HG03378 (cell line): ENCODE results near the gene TUBB6.

ENCODE experiments used
- ATAC-seq: cut with Tn5 transposase; IDR thresholded peaks from one replicate; pipeline ENCODE4 v1.9.1; 2021; ENCODE audit warnings: mild to moderate bottlenecking, moderate library complexity; ENCODE audit not compliant: unreplicated experiment

Gene TUBB6

GRCh38 chr18:12290086-12290485 is 18.0 kb upstream of the TUBB6 start:
- ATAC-seq: no peak

- no peak for ATAC-seq
Observed at GRCh38 chr18:12291161-12291560, 16.9 kb upstream of the TUBB6 start.

GRCh38 chr18:12291690-12292089 is 16.4 kb upstream of the TUBB6 start:
- ATAC-seq: no peak

GRCh38 chr18:12293831-12294230 is 14.2 kb upstream of the TUBB6 start:
- no peak for ATAC-seq

- no peak for ATAC-seq
Observed at GRCh38 chr18:12295389-12296086, 12.5 kb upstream of the TUBB6 start.

- ATAC-seq: no peak
Observed at GRCh38 chr18:12296087-12296403, 12.0 kb upstream of the TUBB6 start.

GRCh38 chr18:12296457-12296856 is 11.6 kb upstream of the TUBB6 start:
- ATAC-seq: no peak

GRCh38 chr18:12299862-12300261 is 8.2 kb upstream of the TUBB6 start:
- ATAC-seq: no peak

DNA sequence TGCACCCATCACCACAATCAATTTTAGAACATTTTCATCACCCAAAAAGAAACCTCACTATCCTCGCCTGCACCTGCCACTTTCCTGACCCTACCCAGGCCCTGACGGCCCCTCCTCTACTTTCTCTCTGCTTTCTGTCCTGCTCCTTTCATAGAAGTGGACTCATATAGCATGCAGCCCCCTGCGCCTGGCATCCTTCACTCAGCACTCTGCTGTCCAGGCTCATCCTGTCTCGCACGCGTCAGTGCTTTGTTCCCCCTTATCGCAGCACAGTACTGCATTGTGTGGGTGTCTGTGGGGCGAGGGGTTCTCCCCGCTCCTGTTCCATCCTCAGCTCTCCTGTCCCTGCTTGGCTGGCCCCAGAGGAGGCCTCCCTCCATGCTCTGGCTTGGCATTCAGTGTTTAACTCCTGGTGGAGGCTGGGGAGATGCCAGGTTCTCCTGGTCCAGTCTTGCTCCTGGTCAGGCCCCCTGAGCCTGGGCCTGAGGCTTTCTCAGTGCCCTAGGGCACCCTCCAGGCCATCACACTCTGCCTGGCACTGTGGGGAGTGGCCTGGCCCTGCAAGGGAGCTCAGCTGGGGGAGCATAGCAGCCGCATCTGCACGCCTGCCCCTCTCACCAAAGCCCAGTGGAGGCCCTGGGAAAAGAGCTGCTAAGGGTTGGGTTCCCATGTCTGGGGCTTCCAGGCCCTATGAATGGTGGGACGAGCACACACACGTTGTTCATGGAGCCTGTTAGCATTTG is 6.6 kb upstream of the TUBB6 start:
- no peak for ATAC-seq

GRCh38 chr18:12302391-12303147 is 5.5 kb upstream of the TUBB6 start:
- ATAC-seq: no peak

GRCh38 chr18:12304351-12305210 is 3.5 kb upstream of the TUBB6 start:
- ATAC-seq: no peak

DNA sequence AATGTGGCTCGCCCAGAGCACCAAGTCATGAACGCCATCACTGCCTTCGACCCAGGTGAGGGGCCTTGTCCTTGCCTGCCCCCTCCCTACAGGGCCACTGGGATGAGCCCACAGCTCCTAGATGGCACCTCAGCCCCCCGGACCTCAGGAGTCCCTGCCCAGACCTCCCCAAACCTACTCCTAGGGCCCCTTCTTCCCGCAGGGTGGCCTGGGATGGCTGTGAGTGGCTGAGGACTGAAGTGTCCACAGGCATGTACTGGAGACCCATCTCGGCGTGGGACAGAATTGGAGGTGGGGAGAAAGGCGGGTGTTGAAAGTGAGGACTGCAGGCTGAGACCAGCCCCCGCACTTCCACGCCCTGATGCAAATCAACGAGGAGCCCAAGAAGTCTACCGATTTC is 2.8 kb upstream of the TUBB6 start:
- ATAC-seq: no peak

GRCh38 chr18:12305930-12306629 is 2.0 kb upstream of the TUBB6 start:
- no peak for ATAC-seq

GRCh38 chr18:12306752-12307700 is 1.0 kb upstream of the TUBB6 start:
- ATAC-seq: peak; percentile 2

DNA sequence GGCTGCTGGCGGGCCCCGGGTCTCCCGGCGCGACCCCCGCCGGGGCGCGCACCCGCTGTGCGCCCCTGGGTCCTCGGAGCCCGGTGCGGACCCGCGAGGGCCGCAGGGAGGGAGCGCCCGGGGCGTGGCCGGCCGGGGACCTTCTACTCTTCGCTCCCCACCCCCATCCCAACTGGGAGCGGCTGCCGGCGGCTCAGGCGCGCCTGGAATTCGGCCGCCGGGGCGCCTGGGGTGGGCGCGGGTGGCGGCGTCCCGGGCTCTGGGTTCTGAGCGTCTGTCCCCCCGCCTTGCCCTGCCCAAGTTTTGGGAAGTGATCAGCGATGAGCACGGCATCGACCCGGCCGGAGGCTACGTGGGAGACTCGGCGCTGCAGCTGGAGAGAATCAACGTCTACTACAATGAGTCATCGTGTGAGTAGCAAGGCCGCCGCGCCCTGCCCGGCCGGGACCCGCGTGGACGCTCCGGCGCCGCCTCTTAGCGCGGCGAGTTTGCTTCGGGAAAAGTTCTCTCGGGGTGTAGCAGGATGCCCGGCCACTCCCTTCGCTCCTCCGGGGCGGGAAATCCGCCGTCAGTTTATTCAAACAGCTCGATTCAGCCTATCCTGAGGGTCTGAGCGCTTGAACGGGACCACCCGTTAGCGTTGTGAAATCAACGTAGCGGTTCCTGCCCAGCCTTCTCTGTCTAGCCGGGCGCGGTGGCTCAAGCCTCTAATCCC is 502 bp downstream of the TUBB6 start:
- ATAC-seq: peak; percentile 66

DNA sequence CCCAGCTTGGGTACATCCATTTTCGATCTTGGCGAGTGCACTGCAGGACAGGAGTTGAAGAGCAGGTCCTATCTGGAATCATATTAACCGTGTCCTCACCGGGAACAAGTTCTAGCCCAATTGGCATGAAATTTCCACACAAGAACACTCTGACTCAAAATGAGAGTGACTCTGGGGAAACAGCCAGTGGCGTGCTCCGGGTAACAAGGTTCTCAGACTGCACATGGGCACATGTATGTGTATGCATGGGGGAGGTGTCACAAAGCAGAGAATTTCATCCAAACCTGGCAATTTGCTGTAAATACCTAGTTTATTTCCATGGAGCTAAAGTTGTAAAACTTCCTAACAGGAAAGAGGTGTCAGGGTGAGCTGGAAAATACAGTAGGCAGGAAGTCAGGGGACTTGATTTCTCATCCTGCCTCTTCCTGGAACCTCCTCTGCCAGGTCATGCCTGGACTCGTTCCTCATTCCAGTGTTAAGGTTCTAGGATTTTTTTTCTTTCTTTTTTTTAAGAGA is 1.7 kb downstream of the TUBB6 start:
- ATAC-seq: no peak

GRCh38 chr18:12310762-12311161 is 2.7 kb downstream of the TUBB6 start:
- ATAC-seq: no peak

- ATAC-seq: no peak
Observed at GRCh38 chr18:12312976-12313375, 4.9 kb downstream of the TUBB6 start.
